Naive thymus-derived CD4-positive, alpha-beta T cell (primary cell): Measurements from ENCODE around the gene RERE. TPM values are rescaled to one million over a fixed set of nuclear protein-coding genes. Genes with fewer than 3 reads are reported as not detected.

Experiments
- ATAC-seq: fragments of 150-1000 bp; cut with Tn5 transposase; 2 replicates; pipeline ENCODE4 v1.10.0; 2021; ENCODE audit warnings: mild to moderate bottlenecking, moderate library complexity
- CTCF ChIA-PET: fragments of 350-600 bp; sonication (Branson Sonifier 250); formaldehyde crosslinking; loops from one replicate; lab custom pipeline; 2021; ENCODE audit warnings: antibody characterized with exemption; lab: Charles Lee
- POLR2A ChIA-PET: fragments of 350-600 bp; sonication (Branson Sonifier 250); formaldehyde crosslinking; loops from one replicate; lab custom pipeline; 2021; ENCODE audit warnings: antibody characterized with exemption, inconsistent platforms; lab: Charles Lee
- DNase-seq, 9 donors: peaks; one replicate each; pipeline versions ENCODE4 v3.0.0 to v3.0.0-alpha.2; 2020 to 2022; ENCODE audit warnings: mixed read lengths in 1 of 9
- H3K27ac ChIP-seq: one replicate; pipeline ENCODE4 v1.7.0; 2013; ENCODE audit warnings: mild to moderate bottlenecking, low read depth, low read length, moderate library complexity
- H3K27me3 ChIP-seq, 2 donors: one replicate each; pipeline ENCODE4 v1.7.0; 2013; ENCODE audit warnings: low read length in 2 of 2, mild to moderate bottlenecking in 2 of 2, moderate library complexity in 2 of 2; ENCODE audit not compliant: control insufficient read depth in 2 of 2, insufficient read depth in 2 of 2
- H3K36me3 ChIP-seq, 3 experiments: 1 replicate in 2 of 3; 2 replicates in 1 of 3; pipeline ENCODE4 v1.7.0; 2013; ENCODE audit warnings: low read length in 3 of 3, mild to moderate bottlenecking in 3 of 3, moderate library complexity in 1 of 3; ENCODE audit not compliant: insufficient read depth in 3 of 3, control insufficient read depth in 2 of 3
- H3K4me1 ChIP-seq, 2 donors: one replicate each; pipeline ENCODE4 v1.7.0; 2013; ENCODE audit warnings: low read length in 2 of 2, mild to moderate bottlenecking in 2 of 2, moderate library complexity in 1 of 2; ENCODE audit not compliant: control insufficient read depth in 2 of 2, insufficient read depth in 2 of 2
- H3K4me3 ChIP-seq: 2 replicates; pipeline ENCODE4 v1.7.0; 2013; ENCODE audit warnings: mild to moderate bottlenecking, low read length
- H3K9me3 ChIP-seq, 3 experiments: 1 replicate in 2 of 3; 2 replicates in 1 of 3; pipeline ENCODE4 v1.7.0; 2013; ENCODE audit warnings: low read length in 3 of 3; ENCODE audit not compliant: control insufficient read depth in 2 of 3
- H3K27ac Mint-ChIP-seq, 9 donors: one replicate each; pipeline ENCODE4 v1.8.0; 2020 to 2022; ENCODE audit warnings: mixed read lengths in 9 of 9, mild to moderate bottlenecking in 8 of 9, moderate library complexity in 5 of 9, inconsistent platforms in 2 of 9
- H3K27me3 Mint-ChIP-seq, 5 donors: one replicate each; pipeline ENCODE4 v1.8.0; 2021 to 2022; ENCODE audit warnings: mixed read lengths in 5 of 5, mild to moderate bottlenecking in 1 of 5
- H3K36me3 Mint-ChIP-seq, 5 donors: one replicate each; pipeline ENCODE4 v1.8.0; 2020 to 2022; ENCODE audit warnings: mixed read lengths in 5 of 5, mild to moderate bottlenecking in 3 of 5, inconsistent platforms in 1 of 5
- H3K4me1 Mint-ChIP-seq, 7 donors: one replicate each; pipeline ENCODE4 v1.8.0; 2020 to 2022; ENCODE audit warnings: mixed read lengths in 7 of 7, mild to moderate bottlenecking in 3 of 7, inconsistent platforms in 1 of 7
- H3K4me3 Mint-ChIP-seq, 10 donors: one replicate each; pipeline ENCODE4 v1.8.0; 2020 to 2022; ENCODE audit warnings: mild to moderate bottlenecking in 10 of 10, mixed read lengths in 10 of 10, moderate library complexity in 6 of 10, inconsistent platforms in 2 of 10
- H3K9me3 Mint-ChIP-seq, 11 donors: one replicate each; pipeline ENCODE4 v1.8.0; 2020 to 2022; ENCODE audit warnings: mixed read lengths in 11 of 11, mild to moderate bottlenecking in 4 of 11, inconsistent platforms in 1 of 11, moderate library complexity in 1 of 11
- intact Hi-C, 2 donors: fragments of 100-400 bp; cut with micrococcal nuclease; formaldehyde crosslinking; loops; one replicate each; pipeline ENCODE4 v1.15.1; 2023
- polyA plus RNA-seq, 2 donors: library from polyadenylated mRNA; unstranded; fragments of 300-500 nt; fragmentation: Illumina TruSeq; gene quantifications; one replicate each; pipeline ENCODE4 v1.2.3, GENCODE V29; 2021
- total RNA-seq, 6 experiments: library from RNA in 5 of 6; stranded (reverse) in 5 of 6; gene quantifications; 1 replicate in 5 of 6; 2 replicates in 1 of 6; pipeline ENCODE4 v1.2.3 and lab custom pipeline; 2021 to 2026

RERE gene
- total and polyA plus RNA-seq, 7 experiments from 2014 or later = 7.3 to 114 (median 106) TPM

GRCh38 chr1:8363186-8363766 lies 454.2 kb downstream of the RERE start:
- Mint-ChIP-seq H3K36me3 (peaks cover 0 to 28% (median 0%) of the 10 kb centered on the region in 5 donors), H3K9me3 (peaks cover 0 to 3% (median 0%) of the 10 kb centered on the region in 11 donors), H3K4me1 (peaks cover 4 to 23% (median 15%) of the 10 kb centered on the region in 7 donors), H3K27ac (peak overlapping the region in 5 of 9 donors; percentile 38 to 67 (median 54)), H3K27me3 (no peaks in the 10 kb centered on the region), H3K4me3 (no peak overlapping the region)
- Histone ChIP-seq H3K36me3 (peaks cover 26 to 90% (median 26%) of the 10 kb centered on the region in 3 experiments), H3K27me3 (no peaks in the 10 kb centered on the region), H3K27ac (no peak overlapping the region), H3K9me3 (no peaks in the 10 kb centered on the region), H3K4me3 (no peak overlapping the region), H3K4me1 (no peaks in the 10 kb centered on the region)
- intact Hi-C loops = no loop called here
- ChIA-PET POLR2A (interaction anchor here (0.7 kb wide), 1 partner anchor 690 kb away, joined by 3 read pairs; no protein-coding TSS in a partner anchor), CTCF (no interaction called here)
- ATAC-seq (no peak), DNase-seq (no peak)

DNA sequence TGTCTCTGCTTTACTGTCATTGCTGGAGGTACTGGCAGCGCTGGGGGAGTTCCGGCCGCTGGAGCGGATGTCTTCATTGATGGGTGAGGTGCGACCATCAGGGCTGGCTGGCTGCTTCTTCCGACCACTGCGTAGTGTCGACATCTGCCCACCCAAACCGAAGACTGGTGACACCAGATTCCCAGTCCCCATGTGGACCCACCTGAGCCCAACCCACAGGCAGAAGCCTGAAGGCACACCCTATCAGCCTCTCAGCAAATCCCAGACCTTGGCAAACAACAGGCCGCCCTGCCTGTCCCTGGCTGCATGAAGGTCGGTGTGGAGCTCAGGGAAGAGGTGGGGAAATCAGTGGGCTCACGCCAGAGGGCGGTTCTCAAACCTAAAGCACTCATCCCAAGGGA lies 454.7 kb downstream of the RERE start:
- H3K9me3 Mint-ChIP-seq = peaks cover 0 to 3% (median 0%) of the 10 kb centered on the region in 11 donors
- no peaks in the 10 kb centered on the region for H3K27me3 Mint-ChIP-seq
- ATAC-seq = no peak
- Histone ChIP-seq H3K36me3 (peaks cover 32 to 92% (median 32%) of the 10 kb centered on the region in 3 experiments), H3K4me3 (no peak overlapping the region), H3K4me1 (no peaks in the 10 kb centered on the region), H3K9me3 (no peaks in the 10 kb centered on the region), H3K27ac (no peak overlapping the region), H3K27me3 (no peaks in the 10 kb centered on the region)
- no peak overlapping the region for H3K4me3 Mint-ChIP-seq
- no peak for DNase-seq
- H3K4me1 Mint-ChIP-seq = peaks cover 4 to 19% (median 10%) of the 10 kb centered on the region in 7 donors
- intact Hi-C loops = no loop called here
- peaks cover 0 to 32% (median 4%) of the 10 kb centered on the region in 5 donors for H3K36me3 Mint-ChIP-seq
- ChIA-PET CTCF (no interaction called here), POLR2A (no interaction called here)
- H3K27ac Mint-ChIP-seq = peak overlapping the region in 2 of 9 donors; percentile 8 to 29

- H3K27ac ChIP-seq = no peak overlapping the region
- Mint-ChIP-seq H3K4me1 (peaks cover 0 to 9% (median 1%) of the 10 kb centered on the region in 7 donors), H3K9me3 (peaks cover 0 to 3% (median 0%) of the 10 kb centered on the region in 11 donors), H3K27me3 (no peaks in the 10 kb centered on the region), H3K4me3 (no peak overlapping the region), H3K27ac (peak overlapping the region in 1 of 9 donors; percentile 30), H3K36me3 (peaks cover 0 to 37% (median 9%) of the 10 kb centered on the region in 5 donors)
- H3K27me3 ChIP-seq = no peaks in the 10 kb centered on the region
- ChIA-PET POLR2A (no interaction called here), CTCF (no interaction called here)
- ATAC-seq = no peak
- no peaks in the 10 kb centered on the region for H3K9me3 ChIP-seq
- no peak overlapping the region for H3K4me3 ChIP-seq
- intact Hi-C loops = no loop called here
- H3K36me3 ChIP-seq = peaks cover 36 to 99% (median 41%) of the 10 kb centered on the region in 3 experiments
- no peaks in the 10 kb centered on the region for H3K4me1 ChIP-seq
- no peak for DNase-seq
Measured at GRCh38 chr1:8361198-8361849, 456.1 kb downstream of the RERE start.

- Histone ChIP-seq H3K36me3 (peaks cover 35 to 99% (median 44%) of the 10 kb centered on the region in 3 experiments), H3K27ac (no peak overlapping the region), H3K4me1 (no peaks in the 10 kb centered on the region), H3K4me3 (no peak overlapping the region), H3K9me3 (no peaks in the 10 kb centered on the region), H3K27me3 (no peaks in the 10 kb centered on the region)
- no peak for DNase-seq
- no peak for ATAC-seq
- H3K4me1 Mint-ChIP-seq = peaks cover 0 to 6% (median 0%) of the 10 kb centered on the region in 7 donors
- peaks cover 0 to 1% (median 0%) of the 10 kb centered on the region in 11 donors for H3K9me3 Mint-ChIP-seq
- H3K4me3 Mint-ChIP-seq = no peak overlapping the region
- CTCF ChIA-PET = no interaction called here
- H3K27me3 Mint-ChIP-seq = no peaks in the 10 kb centered on the region
- POLR2A ChIA-PET = no interaction called here
- intact Hi-C loops = no loop called here
- H3K36me3 Mint-ChIP-seq = peaks cover 0 to 35% (median 9%) of the 10 kb centered on the region in 5 donors
- no peak overlapping the region for H3K27ac Mint-ChIP-seq
Measured at GRCh38 chr1:8360493-8361197, 456.8 kb downstream of the RERE start.

DNA sequence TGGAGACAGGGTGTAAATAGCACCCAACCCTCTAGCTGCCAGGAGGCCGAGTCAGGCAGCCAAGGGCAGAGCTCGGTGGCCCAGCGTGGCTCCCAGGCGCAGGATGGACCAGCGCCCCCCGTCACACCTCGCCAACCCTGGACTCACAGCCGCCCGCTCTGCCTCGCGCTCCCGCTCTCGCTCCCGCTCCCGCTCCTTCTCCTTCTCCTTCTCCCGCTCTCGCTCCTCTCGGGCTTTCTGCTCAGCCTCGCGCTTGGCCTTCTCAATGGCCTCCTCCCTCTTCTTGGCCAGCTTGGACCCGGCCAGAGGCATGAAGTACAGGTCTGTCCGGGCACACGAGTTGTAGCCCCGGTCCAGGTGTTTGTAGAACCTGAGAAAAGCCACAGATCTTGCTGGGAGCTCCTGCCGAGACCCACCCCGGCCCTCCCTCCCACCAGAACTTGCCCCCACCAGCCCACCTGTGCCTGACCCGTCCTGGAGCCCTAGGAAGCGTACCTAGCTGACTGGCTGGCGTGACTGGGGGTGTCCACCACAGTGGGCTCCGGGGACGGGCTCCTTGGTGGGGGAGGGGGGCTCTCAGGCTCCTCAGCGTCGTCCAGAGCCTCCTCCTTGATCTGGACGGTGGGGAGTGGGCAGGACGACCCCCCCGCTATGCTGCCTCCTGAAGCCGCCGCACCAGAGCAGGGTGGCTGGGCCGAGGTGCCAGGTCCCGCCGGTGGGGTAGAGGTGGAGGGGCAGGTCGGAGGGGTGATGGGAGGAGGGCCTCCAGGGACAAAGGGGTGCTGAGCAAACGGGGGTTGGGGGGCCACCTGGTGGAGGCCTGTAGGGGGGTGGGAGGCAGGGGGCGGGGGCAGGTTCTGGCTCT lies 457.6 kb downstream of the RERE start:
- POLR2A ChIA-PET = no interaction called here
- Mint-ChIP-seq H3K36me3 (peaks cover 0 to 31% (median 9%) of the 10 kb centered on the region in 5 donors), H3K27me3 (no peaks in the 10 kb centered on the region), H3K4me3 (no peak overlapping the region), H3K9me3 (peaks cover 0 to 1% (median 0%) of the 10 kb centered on the region in 11 donors), H3K4me1 (peaks cover 0 to 6% (median 0%) of the 10 kb centered on the region in 7 donors), H3K27ac (peak overlapping the region in 1 of 9 donors; percentile 70)
- Histone ChIP-seq H3K4me3 (no peak overlapping the region), H3K9me3 (no peaks in the 10 kb centered on the region), H3K27ac (no peak overlapping the region), H3K36me3 (peaks cover 27 to 99% (median 45%) of the 10 kb centered on the region in 3 experiments), H3K4me1 (no peaks in the 10 kb centered on the region), H3K27me3 (no peaks in the 10 kb centered on the region)
- CTCF ChIA-PET = no interaction called here
- ATAC-seq = no peak
- intact Hi-C loops = no loop called here
- no peak for DNase-seq
